ENCODE data around the gene MYO10. TPM values are rescaled to one million over a fixed set of nuclear protein-coding genes. Genes with fewer than 3 reads are reported as not detected.

Gene MYO10
- total RNA-seq, 4 donors from 2014 or later = 21.0 to 29.8 (median 27.3) TPM

GRCh38 chr5:16616536-16617273 is 319.4 kb downstream of the MYO10 start, which contains the start of gene RETREG1:
Gene RETREG1 (minus strand): TSS chr5:16616997. CDS start chr5:16616971, 26 bp downstream.
- intact Hi-C loops (cut with DNase I) = no loop called here
- no peaks in the 10 kb centered on the region for H3K9me3 ChIP-seq
- WGBS, 2 donors = 2% methylated on average over 13 of the region's 86 CpGs; no CpG with 5 or more reads in 1 of the 2 donors
- H3K27ac ChIP-seq = peak within 1 kb of the TSS; percentile 32 to 79 (median 64)
- no peaks in the 10 kb centered on the region for H3K36me3 ChIP-seq
- peaks cover 6 to 22% (median 15%) of the 10 kb centered on the region in 3 donors for H3K4me1 ChIP-seq
- DNase-seq = no peak
- H3K27me3 ChIP-seq = peaks cover 0 to 19% (median 0%) of the 10 kb centered on the region in 4 donors
- TF ChIP-seq POLR2A (IDR thresholded peaks at IDR 0.05) (peak in 1 of 4 donors; percentile 15), CTCF (IDR thresholded peaks at IDR 0.05) (no peak)
- peak within 1 kb of the TSS; percentile 49 to 92 (median 66) for H3K4me3 ChIP-seq

GRCh38 chr5:16615741-16616535 is 320.1 kb downstream of the MYO10 start:
- H3K9me3 ChIP-seq = no peaks in the 10 kb centered on the region
- peak overlapping the region; percentile 49 to 92 (median 66) for H3K4me3 ChIP-seq
- no peak for TF ChIP-seq CTCF (IDR thresholded peaks at IDR 0.05)
- TF ChIP-seq POLR2A (IDR thresholded peaks at IDR 0.05) = no peak
- H3K27me3 ChIP-seq = peaks cover 0 to 19% (median 0%) of the 10 kb centered on the region in 4 donors
- H3K27ac ChIP-seq = peak overlapping the region in 3 of 4 donors; percentile 32 to 79 (median 47)
- H3K36me3 ChIP-seq = no peaks in the 10 kb centered on the region
- no peak for DNase-seq
- intact Hi-C loops (cut with DNase I) = no loop called here
- 11 to 26% methylated on average over 16 to 22 of the region's 31 CpGs for WGBS, 2 donors
- peaks cover 6 to 22% (median 15%) of the 10 kb centered on the region in 3 donors for H3K4me1 ChIP-seq

GRCh38 chr5:16612007-16612406 is 324.1 kb downstream of the MYO10 start:
- Histone ChIP-seq H3K27ac (no peak overlapping the region), H3K9me3 (no peaks in the 10 kb centered on the region), H3K36me3 (no peaks in the 10 kb centered on the region), H3K27me3 (peaks cover 0 to 14% (median 0%) of the 10 kb centered on the region in 4 donors), H3K4me3 (no peak overlapping the region), H3K4me1 (peaks cover 6 to 16% (median 7%) of the 10 kb centered on the region in 3 donors)
- intact Hi-C loops (cut with DNase I) = no loop called here
- no peak for TF ChIP-seq CTCF (IDR thresholded peaks at IDR 0.05)
- DNase-seq = no peak
- 83 to 86% methylated on average over 2 of the region's 2 CpGs for WGBS, 2 donors

Small RNA genes within 50 kb of the gene (small RNA-seq; reads per million reads assigned to genes)
- gene RF00019 (0 reads per million in 4 donors), gene RNA5SP179 (0 reads per million in 4 donors), gene RNU6-660P (0 reads per million in 4 donors)
